ENCODE data around the gene DYNLT3. TPM values are rescaled to one million over a fixed set of nuclear protein-coding genes. Genes with fewer than 3 reads are reported as not detected.

Gene DYNLT3
- total RNA-seq, 3 donors from 2014 or later = 37.0 to 40.0 (median 37.5) TPM

DNA sequence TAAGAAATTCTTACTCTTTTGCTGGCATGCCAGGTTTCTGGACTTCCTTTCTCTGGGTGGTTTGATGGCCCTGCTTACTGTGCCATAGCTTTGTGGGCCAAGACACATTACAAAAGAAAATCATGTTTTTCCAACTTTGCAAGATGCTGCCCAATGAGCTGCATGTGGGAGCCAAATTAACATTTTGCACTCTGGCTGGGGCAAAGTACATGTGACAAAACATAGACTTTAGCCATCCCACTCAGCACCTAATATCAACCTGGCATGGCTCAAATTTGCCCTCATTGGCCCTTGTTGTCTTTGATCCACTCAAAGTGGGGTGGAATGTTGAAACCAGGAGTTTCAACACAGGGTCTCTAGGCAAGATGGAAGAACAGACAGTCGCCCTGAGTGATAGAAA, 40.0 kb upstream of the DYNLT3 start:
- intact Hi-C loops (cut with DNase I; ENCODE audit: low total_unique reads) = no loop called here
- H3K4me1 ChIP-seq = no peaks in the 10 kb centered on the region
- DNase-seq (ENCODE audit: low spot score in 2 of 2) = no peak
- no peak overlapping the region for H3K4me3 ChIP-seq
- H3K36me3 ChIP-seq = no peaks in the 10 kb centered on the region
- H3K27me3 ChIP-seq = peaks cover 0 to 29% of the 10 kb centered on the region in 2 donors
- TF ChIP-seq, protein P1, sequence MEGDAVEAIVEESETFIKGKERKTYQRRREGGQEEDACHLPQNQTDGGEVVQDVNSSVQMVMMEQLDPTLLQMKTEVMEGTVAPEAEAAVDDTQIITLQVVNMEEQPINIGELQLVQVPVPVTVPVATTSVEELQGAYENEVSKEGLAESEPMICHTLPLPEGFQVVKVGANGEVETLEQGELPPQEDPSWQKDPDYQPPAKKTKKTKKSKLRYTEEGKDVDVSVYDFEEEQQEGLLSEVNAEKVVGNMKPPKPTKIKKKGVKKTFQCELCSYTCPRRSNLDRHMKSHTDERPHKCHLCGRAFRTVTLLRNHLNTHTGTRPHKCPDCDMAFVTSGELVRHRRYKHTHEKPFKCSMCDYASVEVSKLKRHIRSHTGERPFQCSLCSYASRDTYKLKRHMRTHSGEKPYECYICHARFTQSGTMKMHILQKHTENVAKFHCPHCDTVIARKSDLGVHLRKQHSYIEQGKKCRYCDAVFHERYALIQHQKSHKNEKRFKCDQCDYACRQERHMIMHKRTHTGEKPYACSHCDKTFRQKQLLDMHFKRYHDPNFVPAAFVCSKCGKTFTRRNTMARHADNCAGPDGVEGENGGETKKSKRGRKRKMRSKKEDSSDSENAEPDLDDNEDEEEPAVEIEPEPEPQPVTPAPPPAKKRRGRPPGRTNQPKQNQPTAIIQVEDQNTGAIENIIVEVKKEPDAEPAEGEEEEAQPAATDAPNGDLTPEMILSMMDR (IDR thresholded peaks at IDR 0.05) = no peak
- H3K9me3 ChIP-seq = peaks cover 0 to 6% of the 10 kb centered on the region in 2 donors
- no peak overlapping the region for H3K27ac ChIP-seq

DNA sequence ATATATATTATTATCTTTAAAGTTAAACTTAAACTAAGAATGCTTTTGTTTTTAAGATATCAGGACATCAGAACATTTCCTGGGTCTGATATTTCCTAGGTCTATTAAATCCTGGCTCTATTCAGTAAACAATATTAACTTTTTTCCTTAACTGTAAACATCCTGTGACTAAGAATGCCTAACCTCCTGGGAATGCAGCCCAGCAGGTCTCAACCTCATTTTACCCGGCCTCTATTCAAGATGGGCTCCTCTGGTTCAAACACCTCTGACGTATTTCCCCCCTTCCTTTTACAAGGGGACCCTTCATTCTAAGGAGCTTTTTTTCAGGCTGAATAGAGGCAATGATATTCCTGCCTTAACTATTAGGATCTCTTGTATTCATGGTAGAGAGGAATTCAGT, 35.8 kb upstream of the DYNLT3 start:
- no peaks in the 10 kb centered on the region for H3K4me1 ChIP-seq
- intact Hi-C loops (cut with DNase I; ENCODE audit: low total_unique reads) = no loop called here
- TF ChIP-seq POLR2AphosphoS5 (IDR thresholded peaks at IDR 0.05) = no peak
- TF ChIP-seq, protein P1 (IDR thresholded peaks at IDR 0.05) = no peak
- no peak for TF ChIP-seq POLR2A (IDR thresholded peaks at IDR 0.05)

DNA sequence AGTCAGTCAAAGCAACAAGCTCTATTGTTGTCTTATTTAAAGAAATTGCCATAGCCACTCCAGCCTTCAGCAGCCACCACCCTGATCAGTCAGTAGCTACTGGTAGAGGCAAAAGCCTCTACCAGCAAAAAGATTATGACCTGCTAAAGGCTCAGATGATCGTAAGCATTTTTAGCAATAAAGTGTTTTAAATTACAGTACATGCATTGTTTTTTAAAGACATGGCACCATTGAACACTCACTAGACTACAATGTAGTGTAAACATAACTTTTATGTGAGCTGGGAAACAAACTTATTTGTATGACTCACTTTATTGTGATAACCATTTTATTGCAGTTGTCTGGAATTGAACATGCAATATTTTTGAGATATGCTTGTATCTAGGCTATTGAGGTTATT, 32.3 kb upstream of the DYNLT3 start:
- Histone ChIP-seq H3K4me1 (no peaks in the 10 kb centered on the region), H3K4me3 (no peak overlapping the region), H3K27ac (no peak overlapping the region), H3K9me3 (peaks cover 0 to 6% of the 10 kb centered on the region in 2 donors), H3K36me3 (no peaks in the 10 kb centered on the region), H3K27me3 (peaks cover 0 to 38% of the 10 kb centered on the region in 2 donors)
- TF ChIP-seq POLR2AphosphoS5 (IDR thresholded peaks at IDR 0.05) (no peak), POLR2A (IDR thresholded peaks at IDR 0.05) (no peak)
- TF ChIP-seq, protein P1 (IDR thresholded peaks at IDR 0.05) = no peak
- DNase-seq (ENCODE audit: low spot score in 2 of 2) = no peak
- intact Hi-C loops (cut with DNase I; ENCODE audit: low total_unique reads) = no loop called here

More for the DNA sequence above, 35.8 kb upstream of the DYNLT3 start:
- Histone ChIP-seq H3K36me3 (no peaks in the 10 kb centered on the region), H3K27me3 (peaks cover 0 to 54% of the 10 kb centered on the region in 2 donors), H3K27ac (no peak overlapping the region), H3K4me3 (no peak overlapping the region), H3K9me3 (peaks cover 0 to 6% of the 10 kb centered on the region in 2 donors)
- no peak for DNase-seq (ENCODE audit: low spot score in 2 of 2)

GRCh38 chrX:37876716-37877115, 29.3 kb upstream of the DYNLT3 start:
- H3K36me3 ChIP-seq = no peaks in the 10 kb centered on the region
- no peaks in the 10 kb centered on the region for H3K4me1 ChIP-seq
- H3K4me3 ChIP-seq = no peak overlapping the region
- no peak overlapping the region for H3K27ac ChIP-seq
- no peak for DNase-seq (ENCODE audit: low spot score in 2 of 2)
- no peaks in the 10 kb centered on the region for H3K9me3 ChIP-seq
- TF ChIP-seq, protein P1 (IDR thresholded peaks at IDR 0.05) = no peak
- TF ChIP-seq POLR2A (IDR thresholded peaks at IDR 0.05) = no peak
- no peak for TF ChIP-seq POLR2AphosphoS5 (IDR thresholded peaks at IDR 0.05)
- H3K27me3 ChIP-seq = peaks cover 0 to 34% of the 10 kb centered on the region in 2 donors
- intact Hi-C loops (cut with DNase I; ENCODE audit: low total_unique reads) = no loop called here

DNA sequence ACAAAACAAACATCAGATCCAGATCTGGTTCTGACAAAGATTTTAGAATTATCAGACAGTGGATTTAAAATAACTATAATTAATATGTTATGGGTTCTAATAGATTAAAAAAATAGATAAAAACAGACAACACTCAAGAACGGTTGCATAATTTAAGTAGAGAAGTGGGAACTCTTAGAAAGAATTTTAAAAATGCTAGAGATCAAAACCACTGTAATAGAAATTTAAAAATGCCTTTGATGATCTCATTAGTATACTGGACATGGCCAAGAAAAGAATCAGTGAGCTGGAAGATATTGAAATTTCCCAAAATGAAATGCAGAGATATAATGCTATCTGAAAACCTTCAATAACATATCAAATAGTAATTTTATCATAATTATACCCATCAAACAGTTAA, 28.3 kb upstream of the DYNLT3 start:
- peaks cover 0 to 32% of the 10 kb centered on the region in 2 donors for H3K27me3 ChIP-seq
- no peak overlapping the region for H3K27ac ChIP-seq
- H3K9me3 ChIP-seq = no peaks in the 10 kb centered on the region
- no peaks in the 10 kb centered on the region for H3K4me1 ChIP-seq
- intact Hi-C loops (cut with DNase I; ENCODE audit: low total_unique reads) = no loop called here
- H3K36me3 ChIP-seq = no peaks in the 10 kb centered on the region
- no peak for DNase-seq (ENCODE audit: low spot score in 2 of 2)
- TF ChIP-seq, protein P1 (IDR thresholded peaks at IDR 0.05) = no peak
- TF ChIP-seq POLR2AphosphoS5 (IDR thresholded peaks at IDR 0.05) = no peak
- no peak for TF ChIP-seq POLR2A (IDR thresholded peaks at IDR 0.05)
- H3K4me3 ChIP-seq = no peak overlapping the region

Measured in breast epithelium (tissue), 4 donors.